Suppressor macrophage (primary cell): Measurements from ENCODE around the gene PPP1R12C.
A peak's percentile ranks its signal among the peaks of the same experiment; 100 is the strongest.

Source experiments
- DNase-seq, 4 experiments: peaks; one replicate each; pipeline ENCODE4 v3.0.0-alpha.2; 2020 to 2022

The PPP1R12C gene

GRCh38 chr19:55042688-55043087 is 74.7 kb downstream of the PPP1R12C start:
- DNase-seq: no peak

- no peak for DNase-seq
These were observed 75.1 kb downstream of the PPP1R12C start for GRCh38 chr19:55042344-55042678.

GRCh38 chr19:55041627-55042343 is 75.7 kb downstream of the PPP1R12C start:
- DNase-seq: peak in 3 of 4 experiments; percentile 24 to 43 (median 32)

GRCh38 chr19:55041244-55041626 is 76.2 kb downstream of the PPP1R12C start:
- DNase-seq: no peak
